Vagina (tissue), 2 donors: Measurements from ENCODE around the gene NHSL2. TPM values are rescaled to one million over a fixed set of nuclear protein-coding genes. Genes with fewer than 3 reads are reported as not detected.

ENCODE experiments used
- DNase-seq, 2 donors: peaks; one replicate each; pipeline ENCODE4 v3.0.0-alpha.2; 2017; ENCODE audit errors: extremely low spot score in 2 of 2
- H3K27ac ChIP-seq: fragments of 200-600 bp; sonication (generic); one replicate; pipeline ENCODE4 v1.5.1; 2019
- H3K27me3 ChIP-seq: fragments of 200-600 bp; sonication (generic); one replicate; pipeline ENCODE4 v1.5.1; 2019
- H3K36me3 ChIP-seq, 2 donors: fragments of 200-600 bp; sonication (generic); one replicate each; pipeline ENCODE4 v1.5.1; 2017 to 2019
- H3K4me1 ChIP-seq: fragments of 200-600 bp; sonication (generic); one replicate; pipeline ENCODE4 v1.5.1; 2019
- H3K4me3 ChIP-seq, 2 donors: fragments of 200-600 bp; sonication (generic); 1 replicate in 1 of 2; 2 replicates in 1 of 2; pipeline ENCODE4 v1.5.1; 2016 to 2019
- H3K9me3 ChIP-seq: fragments of 200-600 bp; sonication (generic); one replicate; pipeline ENCODE4 v1.5.1; 2019
- CTCF ChIP-seq, 3 experiments: fragments of 450-650 bp in 2 of 3; fragments of 200-600 bp in 1 of 3; sonication (generic) in 1 of 3; IDR thresholded peaks; one replicate each; pipeline ENCODE4 v1.5.1; 2017 to 2019; ENCODE audit warnings: antibody characterized with exemption in 3 of 3, mild to moderate bottlenecking in 2 of 3, moderate library complexity in 2 of 3
- POLR2A ChIP-seq, 2 donors: fragments of 450-650 bp; IDR thresholded peaks; one replicate each; pipeline ENCODE4 v1.6.1; 2017; ENCODE audit warnings: antibody characterized with exemption in 2 of 2, mild to moderate bottlenecking in 2 of 2, moderate library complexity in 2 of 2
- POLR2AphosphoS5 ChIP-seq, 2 donors: sonication (generic); formaldehyde crosslinking; IDR thresholded peaks; one replicate each; pipeline ENCODE4 v1.9.0; 2017; ENCODE audit warnings: antibody characterized with exemption in 2 of 2, mild to moderate bottlenecking in 2 of 2, low read depth in 1 of 2; ENCODE audit not compliant: insufficient read depth in 1 of 2
- intact Hi-C: fragments of 100-400 bp; cut with DNase I; formaldehyde crosslinking; loops from one replicate; pipeline ENCODE4 v1.15.1; 2023
- total RNA-seq: library from RNA; depleted of rRNA; stranded (reverse); fragments of >200 nt; gene quantifications from one replicate; pipeline ENCODE4 v1.2.3, GENCODE V29; 2016

Gene NHSL2
- total RNA-seq, 1 donor from 2014 or later = 12.3 TPM

GRCh38 chrX:72100051-72100755 is 189.6 kb downstream of the NHSL2 start:
- H3K4me3 ChIP-seq = no peak overlapping the region
- H3K36me3 ChIP-seq = no peaks in the 10 kb centered on the region
- H3K27me3 ChIP-seq = no peaks in the 10 kb centered on the region
- DNase-seq = no peak
- no peak overlapping the region for H3K27ac ChIP-seq
- intact Hi-C loops = no loop called here
- no peaks in the 10 kb centered on the region for H3K9me3 ChIP-seq
- H3K4me1 ChIP-seq = no peaks in the 10 kb centered on the region
- no peak for TF ChIP-seq CTCF (IDR thresholded peaks at IDR 0.05)
- no peak for TF ChIP-seq POLR2A (IDR thresholded peaks at IDR 0.05)
- TF ChIP-seq POLR2AphosphoS5 (IDR thresholded peaks at IDR 0.05; ENCODE audit: insufficient read depth in 1 of 2, low read depth in 1 of 2) = no peak

- Histone ChIP-seq H3K9me3 (no peaks in the 10 kb centered on the region), H3K4me1 (no peaks in the 10 kb centered on the region), H3K27me3 (no peaks in the 10 kb centered on the region), H3K27ac (no peak overlapping the region), H3K4me3 (no peak overlapping the region), H3K36me3 (no peaks in the 10 kb centered on the region)
- DNase-seq = no peak
- intact Hi-C loops = no loop called here
- no peak for TF ChIP-seq CTCF (IDR thresholded peaks at IDR 0.05)
- TF ChIP-seq POLR2AphosphoS5 (IDR thresholded peaks at IDR 0.05; ENCODE audit: insufficient read depth in 1 of 2, low read depth in 1 of 2) = peak in 1 of 2 donors; percentile 14
Measured at GRCh38 chrX:72100824-72101351, 190.2 kb downstream of the NHSL2 start.

GRCh38 chrX:72101597-72102037 is 191.0 kb downstream of the NHSL2 start:
- TF ChIP-seq POLR2A (IDR thresholded peaks at IDR 0.05) = no peak
- TF ChIP-seq POLR2AphosphoS5 (IDR thresholded peaks at IDR 0.05; ENCODE audit: insufficient read depth in 1 of 2, low read depth in 1 of 2) = no peak
- TF ChIP-seq CTCF (IDR thresholded peaks at IDR 0.05) = no peak
- no peaks in the 10 kb centered on the region for H3K9me3 ChIP-seq
- no peaks in the 10 kb centered on the region for H3K4me1 ChIP-seq
- H3K27ac ChIP-seq = no peak overlapping the region
- H3K4me3 ChIP-seq = no peak overlapping the region
- DNase-seq = no peak
- no peaks in the 10 kb centered on the region for H3K36me3 ChIP-seq
- no peaks in the 10 kb centered on the region for H3K27me3 ChIP-seq
- intact Hi-C loops = no loop called here

GRCh38 chrX:72102126-72102525 is 191.5 kb downstream of the NHSL2 start:
- TF ChIP-seq CTCF (IDR thresholded peaks at IDR 0.05) (no peak), POLR2A (IDR thresholded peaks at IDR 0.05) (no peak), POLR2AphosphoS5 (IDR thresholded peaks at IDR 0.05; ENCODE audit: insufficient read depth in 1 of 2, low read depth in 1 of 2) (no peak)
- intact Hi-C loops = no loop called here
- Histone ChIP-seq H3K4me3 (no peak overlapping the region), H3K27ac (no peak overlapping the region), H3K4me1 (no peaks in the 10 kb centered on the region), H3K36me3 (no peaks in the 10 kb centered on the region), H3K27me3 (no peaks in the 10 kb centered on the region), H3K9me3 (no peaks in the 10 kb centered on the region)
- no peak for DNase-seq

- no peak for DNase-seq
- H3K4me3 ChIP-seq = no peak overlapping the region
- no peak overlapping the region for H3K27ac ChIP-seq
- no peaks in the 10 kb centered on the region for H3K36me3 ChIP-seq
- H3K4me1 ChIP-seq = no peaks in the 10 kb centered on the region
- no peaks in the 10 kb centered on the region for H3K9me3 ChIP-seq
- TF ChIP-seq POLR2AphosphoS5 (IDR thresholded peaks at IDR 0.05; ENCODE audit: insufficient read depth in 1 of 2, low read depth in 1 of 2) (no peak), POLR2A (IDR thresholded peaks at IDR 0.05) (no peak), CTCF (IDR thresholded peaks at IDR 0.05) (no peak)
- intact Hi-C loops = no loop called here
- no peaks in the 10 kb centered on the region for H3K27me3 ChIP-seq
Measured at GRCh38 chrX:72102760-72103159, 192.1 kb downstream of the NHSL2 start.
